HepG2 (cell line): ENCODE results near the gene MCRIP2. TPM values are rescaled to one million over a fixed set of nuclear protein-coding genes. Genes with fewer than 3 reads are reported as not detected.
A peak's percentile ranks its signal among the peaks of the same experiment; 100 is the strongest.

ENCODE experiments used
- BRD4 ChIP-seq: sonication (generic); formaldehyde crosslinking; IDR thresholded peaks from 2 replicates; pipeline ENCODE4 v1.4.0; 2020; ENCODE audit warnings: missing genetic modification reagents
- DNMT1 ChIP-seq: sonication (generic); formaldehyde crosslinking; IDR thresholded peaks from 2 replicates; pipeline ENCODE4 v1.5.1; 2020; ENCODE audit warnings: mild to moderate bottlenecking, missing genetic modification reagents
- ETV5 ChIP-seq: IDR thresholded peaks from 2 replicates; pipeline ENCODE4 v1.6.1; 2018; ENCODE audit warnings: missing biosample characterization, missing genetic modification reagents, inconsistent platforms, borderline replicate concordance
- HIVEP1 ChIP-seq: sonication (generic); formaldehyde crosslinking; IDR thresholded peaks from 2 replicates; pipeline ENCODE4 v1.4.0; 2020; ENCODE audit warnings: mild to moderate bottlenecking, missing genetic modification reagents
- PHF20 ChIP-seq: sonication (generic); formaldehyde crosslinking; IDR thresholded peaks from 2 replicates; pipeline ENCODE4 v1.5.0; 2020; ENCODE audit warnings: mild to moderate bottlenecking, missing genetic modification reagents
- RBFOX2 ChIP-seq: fragments of 200-400 bp; formaldehyde crosslinking; IDR thresholded peaks from 2 replicates; pipeline ENCODE4 v1.6.1; 2017; ENCODE audit warnings: low read depth, mild to moderate bottlenecking, low read length
- SAP130 ChIP-seq: IDR thresholded peaks from 2 replicates; pipeline ENCODE4 v1.6.1; 2016; ENCODE audit warnings: low read depth
- SIX4 ChIP-seq: sonication (generic); formaldehyde crosslinking; IDR thresholded peaks from 2 replicates; pipeline ENCODE4 v1.4.0; 2020; ENCODE audit warnings: missing genetic modification reagents
- SNAPC2 ChIP-seq: sonication (generic); formaldehyde crosslinking; IDR thresholded peaks from 2 replicates; pipeline ENCODE4 v1.8.1; 2022; ENCODE audit warnings: mild to moderate bottlenecking, missing genetic modification reagents
- SP2 ChIP-seq: sonication (generic); formaldehyde crosslinking; IDR thresholded peaks from 2 replicates; pipeline ENCODE4 v1.5.1; 2020; ENCODE audit warnings: mild to moderate bottlenecking, missing genetic modification reagents
- ZNF224 ChIP-seq: sonication (generic); formaldehyde crosslinking; IDR thresholded peaks from 2 replicates; pipeline ENCODE4 v1.5.0; 2020; ENCODE audit warnings: mild to moderate bottlenecking, missing genetic modification reagents
- polyA plus RNA-seq, 8 experiments: library from polyadenylated mRNA; depleted of rRNA in 3 of 8; stranded (reverse) in 7 of 8; unstranded in 1 of 8; fragments of >200 nt; fragmentation: Illumina TruSeq in 4 of 8; extraction: Trizol in 4 of 8; gene quantifications; 2 replicates each; pipeline versions ENCODE4 v1.2.1 to v1.2.3, GENCODE V29; 2011 to 2016; ENCODE audit warnings: low read depth in 4 of 8, missing spikeins in 1 of 8, mixed read lengths in 1 of 8; ENCODE audit not compliant: insufficient read depth in 1 of 8
- total RNA-seq, 5 experiments: library from RNA; depleted of rRNA; stranded (reverse); fragments of >200 nt; fragmentation: Illumina TruSeq; extraction: Trizol; gene quantifications; 2 replicates each; pipeline ENCODE4 v1.2.3, GENCODE V29; 2016; ENCODE audit warnings: low read depth in 1 of 5
- TF ChIP-seq, protein P1 (sequence below): sonication (generic); formaldehyde crosslinking; IDR thresholded peaks from 2 replicates; pipeline ENCODE4 v1.4.0; 2020; ENCODE audit warnings: missing genetic modification reagents, borderline replicate concordance
- TF ChIP-seq, protein P2 (sequence below): sonication (generic); formaldehyde crosslinking; IDR thresholded peaks from 2 replicates; pipeline ENCODE4 v1.5.0; 2020; ENCODE audit warnings: mild to moderate bottlenecking, missing genetic modification reagents
- TF ChIP-seq, protein P3 (sequence below): IDR thresholded peaks from 2 replicates; pipeline ENCODE4 v1.6.1; 2016; ENCODE audit warnings: low read depth, missing genetic modification reagents, missing compliant biosample characterization
- TF ChIP-seq, protein P4 (sequence below): sonication (generic); formaldehyde crosslinking; IDR thresholded peaks from 2 replicates; pipeline ENCODE4 v1.4.0; 2020; ENCODE audit warnings: missing genetic modification reagents

MCRIP2 gene
- total and polyA plus RNA-seq, 2 of the 13 experiments (the other 11 are each of a cell fraction or from before 2014, with no cell fraction given): 39.6 to 76.7 TPM

DNA sequence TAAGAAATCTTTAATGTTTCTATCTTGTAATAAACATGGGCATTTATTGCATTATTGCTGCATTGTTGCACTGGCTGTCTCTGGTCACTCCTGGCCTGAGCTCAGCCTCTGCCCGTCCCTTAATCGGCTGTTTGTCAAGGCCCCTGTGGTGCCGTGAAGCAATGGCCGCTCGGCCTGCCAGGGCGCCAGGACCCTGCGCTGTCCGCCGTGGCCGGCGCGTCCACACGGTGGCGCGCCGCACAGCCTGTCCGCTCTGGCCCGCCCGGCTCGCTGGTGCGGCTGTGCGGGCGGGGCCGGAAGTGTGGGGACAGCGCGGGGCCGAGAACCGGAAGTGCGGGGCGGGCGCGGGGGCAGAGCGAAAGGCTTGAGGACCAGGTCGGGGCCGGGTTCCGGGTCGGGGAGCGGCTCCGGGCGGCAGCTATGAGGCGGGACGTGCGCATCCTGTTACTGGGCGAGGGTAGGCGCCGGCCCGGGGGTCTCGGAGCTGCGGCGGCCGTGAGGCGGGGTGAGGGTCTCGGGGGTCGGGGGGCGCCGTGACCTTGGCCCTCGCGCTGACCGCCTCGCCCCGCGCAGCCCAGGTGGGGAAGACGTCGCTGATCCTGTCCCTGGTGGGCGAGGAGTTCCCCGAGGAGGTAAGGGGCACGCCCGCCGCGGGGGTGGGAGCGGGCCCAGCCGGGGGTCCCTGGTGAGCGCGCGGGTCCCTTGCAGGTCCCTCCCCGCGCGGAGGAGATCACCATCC lies 26.3 kb downstream of the MCRIP2 start, which contains the start of gene RHOT2 (continued):
- TF ChIP-seq, protein P1, sequence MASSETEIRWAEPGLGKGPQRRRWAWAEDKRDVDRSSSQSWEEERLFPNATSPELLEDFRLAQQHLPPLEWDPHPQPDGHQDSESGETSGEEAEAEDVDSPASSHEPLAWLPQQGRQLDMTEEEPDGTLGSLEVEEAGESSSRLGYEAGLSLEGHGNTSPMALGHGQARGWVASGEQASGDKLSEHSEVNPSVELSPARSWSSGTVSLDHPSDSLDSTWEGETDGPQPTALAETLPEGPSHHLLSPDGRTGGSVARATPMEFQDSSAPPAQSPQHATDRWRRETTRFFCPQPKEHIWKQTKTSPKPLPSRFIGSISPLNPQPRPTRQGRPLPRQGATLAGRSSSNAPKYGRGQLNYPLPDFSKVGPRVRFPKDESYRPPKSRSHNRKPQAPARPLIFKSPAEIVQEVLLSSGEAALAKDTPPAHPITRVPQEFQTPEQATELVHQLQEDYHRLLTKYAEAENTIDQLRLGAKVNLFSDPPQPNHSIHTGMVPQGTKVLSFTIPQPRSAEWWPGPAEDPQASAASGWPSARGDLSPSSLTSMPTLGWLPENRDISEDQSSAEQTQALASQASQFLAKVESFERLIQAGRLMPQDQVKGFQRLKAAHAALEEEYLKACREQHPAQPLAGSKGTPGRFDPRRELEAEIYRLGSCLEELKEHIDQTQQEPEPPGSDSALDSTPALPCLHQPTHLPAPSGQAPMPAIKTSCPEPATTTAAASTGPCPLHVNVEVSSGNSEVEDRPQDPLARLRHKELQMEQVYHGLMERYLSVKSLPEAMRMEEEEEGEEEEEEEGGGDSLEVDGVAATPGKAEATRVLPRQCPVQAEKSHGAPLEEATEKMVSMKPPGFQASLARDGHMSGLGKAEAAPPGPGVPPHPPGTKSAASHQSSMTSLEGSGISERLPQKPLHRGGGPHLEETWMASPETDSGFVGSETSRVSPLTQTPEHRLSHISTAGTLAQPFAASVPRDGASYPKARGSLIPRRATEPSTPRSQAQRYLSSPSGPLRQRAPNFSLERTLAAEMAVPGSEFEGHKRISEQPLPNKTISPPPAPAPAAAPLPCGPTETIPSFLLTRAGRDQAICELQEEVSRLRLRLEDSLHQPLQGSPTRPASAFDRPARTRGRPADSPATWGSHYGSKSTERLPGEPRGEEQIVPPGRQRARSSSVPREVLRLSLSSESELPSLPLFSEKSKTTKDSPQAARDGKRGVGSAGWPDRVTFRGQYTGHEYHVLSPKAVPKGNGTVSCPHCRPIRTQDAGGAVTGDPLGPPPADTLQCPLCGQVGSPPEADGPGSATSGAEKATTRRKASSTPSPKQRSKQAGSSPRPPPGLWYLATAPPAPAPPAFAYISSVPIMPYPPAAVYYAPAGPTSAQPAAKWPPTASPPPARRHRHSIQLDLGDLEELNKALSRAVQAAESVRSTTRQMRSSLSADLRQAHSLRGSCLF (CRISPR knock-in tag): no peak
- TF ChIP-seq, protein P2, sequence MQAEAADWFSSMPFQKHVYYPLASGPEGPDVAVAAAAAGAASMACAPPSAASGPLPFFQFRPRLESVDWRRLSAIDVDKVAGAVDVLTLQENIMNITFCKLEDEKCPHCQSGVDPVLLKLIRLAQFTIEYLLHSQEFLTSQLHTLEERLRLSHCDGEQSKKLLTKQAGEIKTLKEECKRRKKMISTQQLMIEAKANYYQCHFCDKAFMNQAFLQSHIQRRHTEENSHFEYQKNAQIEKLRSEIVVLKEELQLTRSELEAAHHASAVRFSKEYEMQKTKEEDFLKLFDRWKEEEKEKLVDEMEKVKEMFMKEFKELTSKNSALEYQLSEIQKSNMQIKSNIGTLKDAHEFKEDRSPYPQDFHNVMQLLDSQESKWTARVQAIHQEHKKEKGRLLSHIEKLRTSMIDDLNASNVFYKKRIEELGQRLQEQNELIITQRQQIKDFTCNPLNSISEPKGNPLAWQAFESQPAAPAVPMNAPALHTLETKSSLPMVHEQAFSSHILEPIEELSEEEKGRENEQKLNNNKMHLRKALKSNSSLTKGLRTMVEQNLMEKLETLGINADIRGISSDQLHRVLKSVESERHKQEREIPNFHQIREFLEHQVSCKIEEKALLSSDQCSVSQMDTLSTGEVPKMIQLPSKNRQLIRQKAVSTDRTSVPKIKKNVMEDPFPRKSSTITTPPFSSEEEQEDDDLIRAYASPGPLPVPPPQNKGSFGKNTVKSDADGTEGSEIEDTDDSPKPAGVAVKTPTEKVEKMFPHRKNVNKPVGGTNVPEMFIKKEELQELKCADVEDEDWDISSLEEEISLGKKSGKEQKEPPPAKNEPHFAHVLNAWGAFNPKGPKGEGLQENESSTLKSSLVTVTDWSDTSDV (CRISPR knock-in tag): 0 out of 2 replicates have a peak, but pooled peaks have one; percentile 86
- TF ChIP-seq ZNF224 (CRISPR knock-in tag): no peak
- TF ChIP-seq SNAPC2 (CRISPR knock-in tag): no peak
- TF ChIP-seq SP2 (CRISPR knock-in tag): peak; percentile 78
- peak; percentile 78 for TF ChIP-seq ETV5
- TF ChIP-seq DNMT1 (CRISPR knock-in tag): peak; percentile 94
- TF ChIP-seq, protein P3, sequence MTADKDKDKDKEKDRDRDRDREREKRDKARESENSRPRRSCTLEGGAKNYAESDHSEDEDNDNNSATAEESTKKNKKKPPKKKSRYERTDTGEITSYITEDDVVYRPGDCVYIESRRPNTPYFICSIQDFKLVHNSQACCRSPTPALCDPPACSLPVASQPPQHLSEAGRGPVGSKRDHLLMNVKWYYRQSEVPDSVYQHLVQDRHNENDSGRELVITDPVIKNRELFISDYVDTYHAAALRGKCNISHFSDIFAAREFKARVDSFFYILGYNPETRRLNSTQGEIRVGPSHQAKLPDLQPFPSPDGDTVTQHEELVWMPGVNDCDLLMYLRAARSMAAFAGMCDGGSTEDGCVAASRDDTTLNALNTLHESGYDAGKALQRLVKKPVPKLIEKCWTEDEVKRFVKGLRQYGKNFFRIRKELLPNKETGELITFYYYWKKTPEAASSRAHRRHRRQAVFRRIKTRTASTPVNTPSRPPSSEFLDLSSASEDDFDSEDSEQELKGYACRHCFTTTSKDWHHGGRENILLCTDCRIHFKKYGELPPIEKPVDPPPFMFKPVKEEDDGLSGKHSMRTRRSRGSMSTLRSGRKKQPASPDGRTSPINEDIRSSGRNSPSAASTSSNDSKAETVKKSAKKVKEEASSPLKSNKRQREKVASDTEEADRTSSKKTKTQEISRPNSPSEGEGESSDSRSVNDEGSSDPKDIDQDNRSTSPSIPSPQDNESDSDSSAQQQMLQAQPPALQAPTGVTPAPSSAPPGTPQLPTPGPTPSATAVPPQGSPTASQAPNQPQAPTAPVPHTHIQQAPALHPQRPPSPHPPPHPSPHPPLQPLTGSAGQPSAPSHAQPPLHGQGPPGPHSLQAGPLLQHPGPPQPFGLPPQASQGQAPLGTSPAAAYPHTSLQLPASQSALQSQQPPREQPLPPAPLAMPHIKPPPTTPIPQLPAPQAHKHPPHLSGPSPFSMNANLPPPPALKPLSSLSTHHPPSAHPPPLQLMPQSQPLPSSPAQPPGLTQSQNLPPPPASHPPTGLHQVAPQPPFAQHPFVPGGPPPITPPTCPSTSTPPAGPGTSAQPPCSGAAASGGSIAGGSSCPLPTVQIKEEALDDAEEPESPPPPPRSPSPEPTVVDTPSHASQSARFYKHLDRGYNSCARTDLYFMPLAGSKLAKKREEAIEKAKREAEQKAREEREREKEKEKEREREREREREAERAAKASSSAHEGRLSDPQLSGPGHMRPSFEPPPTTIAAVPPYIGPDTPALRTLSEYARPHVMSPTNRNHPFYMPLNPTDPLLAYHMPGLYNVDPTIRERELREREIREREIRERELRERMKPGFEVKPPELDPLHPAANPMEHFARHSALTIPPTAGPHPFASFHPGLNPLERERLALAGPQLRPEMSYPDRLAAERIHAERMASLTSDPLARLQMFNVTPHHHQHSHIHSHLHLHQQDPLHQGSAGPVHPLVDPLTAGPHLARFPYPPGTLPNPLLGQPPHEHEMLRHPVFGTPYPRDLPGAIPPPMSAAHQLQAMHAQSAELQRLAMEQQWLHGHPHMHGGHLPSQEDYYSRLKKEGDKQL (CRISPR knock-in tag): peak; percentile 49; the same call in 1 of the 2 replicates
- TF ChIP-seq BRD4 (CRISPR knock-in tag): no peak; the same call in none of the 2 replicates
- TF ChIP-seq, protein P4, sequence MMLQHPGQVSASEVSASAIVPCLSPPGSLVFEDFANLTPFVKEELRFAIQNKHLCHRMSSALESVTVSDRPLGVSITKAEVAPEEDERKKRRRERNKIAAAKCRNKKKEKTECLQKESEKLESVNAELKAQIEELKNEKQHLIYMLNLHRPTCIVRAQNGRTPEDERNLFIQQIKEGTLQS: peak; percentile 9; the same call in 1 of the 2 replicates
- no peak for TF ChIP-seq HIVEP1 (CRISPR knock-in tag)
- TF ChIP-seq RBFOX2: peak; percentile 84
- TF ChIP-seq SIX4 (CRISPR knock-in tag): no peak
- peak; percentile 92 for TF ChIP-seq PHF20 (CRISPR knock-in tag)
- peak; percentile 97 for TF ChIP-seq SAP130
